KOPT-K1 (cell line): ENCODE measurements around the gene UBE2S.

ENCODE experiments used
- H3K27ac ChIP-seq: fragments of 200-600 bp; sonication (generic); 2 replicates; pipeline ENCODE4 v1.5.1; 2016; ENCODE audit warnings: antibody characterized with exemption, mild to moderate bottlenecking, low read depth, low read length; ENCODE audit not compliant: poor library complexity, severe bottlenecking
- H3K36me3 ChIP-seq: fragments of 200-600 bp; sonication (generic); 2 replicates; pipeline ENCODE4 v1.5.1; 2017; ENCODE audit warnings: antibody characterized with exemption, mild to moderate bottlenecking, low read length, moderate library complexity; ENCODE audit not compliant: insufficient read depth
- H3K9me3 ChIP-seq: fragments of 200-600 bp; sonication (generic); 2 replicates; pipeline ENCODE4 v1.5.1; 2017; ENCODE audit warnings: antibody characterized with exemption, low read length, mild to moderate bottlenecking; ENCODE audit not compliant: insufficient read depth, poor library complexity, severe bottlenecking

The UBE2S gene

DNA sequence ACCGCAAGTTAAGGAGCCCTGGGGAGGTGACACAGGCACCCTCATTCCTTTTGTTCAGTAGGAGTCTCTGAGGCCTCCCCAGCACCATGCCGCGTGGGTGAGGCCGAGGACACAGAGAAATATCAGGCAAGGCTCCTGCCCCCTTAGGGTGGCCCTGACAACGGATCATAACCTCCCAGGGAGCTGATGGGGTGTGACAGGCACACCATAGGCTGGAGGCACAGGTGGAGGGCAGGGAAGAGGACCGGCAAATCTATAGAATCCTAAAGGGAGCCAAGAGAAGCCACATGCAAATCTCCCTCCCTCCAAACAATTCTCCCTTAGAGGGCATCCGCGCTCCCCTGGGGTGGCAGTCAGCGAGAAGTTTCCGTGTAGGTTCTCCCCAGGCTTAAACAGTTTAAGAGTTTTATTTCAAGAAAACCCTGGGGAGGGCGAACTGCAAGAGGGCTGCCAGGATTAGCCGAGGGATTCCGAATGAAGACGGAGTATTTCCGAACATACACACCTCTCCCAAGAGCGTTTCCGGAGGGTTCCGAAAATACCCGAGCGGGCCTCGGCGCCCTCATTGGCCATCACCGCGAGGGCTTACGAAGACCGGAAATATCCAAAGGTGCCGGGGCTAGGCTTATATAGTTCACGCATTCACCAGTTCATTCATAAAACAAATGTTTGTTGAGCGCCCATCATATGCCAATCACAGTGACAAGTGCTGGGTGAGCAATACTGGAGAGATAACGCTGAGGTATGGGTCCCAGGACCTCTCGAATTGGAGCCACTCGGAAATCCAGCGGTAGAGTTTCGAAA lies 22.5 kb downstream of the UBE2S start:
- Histone ChIP-seq H3K9me3 (no peaks in the 10 kb centered on the region), H3K27ac (peak overlapping the region; percentile 91), H3K36me3 (peaks cover 42% of the 10 kb centered on the region)

DNA sequence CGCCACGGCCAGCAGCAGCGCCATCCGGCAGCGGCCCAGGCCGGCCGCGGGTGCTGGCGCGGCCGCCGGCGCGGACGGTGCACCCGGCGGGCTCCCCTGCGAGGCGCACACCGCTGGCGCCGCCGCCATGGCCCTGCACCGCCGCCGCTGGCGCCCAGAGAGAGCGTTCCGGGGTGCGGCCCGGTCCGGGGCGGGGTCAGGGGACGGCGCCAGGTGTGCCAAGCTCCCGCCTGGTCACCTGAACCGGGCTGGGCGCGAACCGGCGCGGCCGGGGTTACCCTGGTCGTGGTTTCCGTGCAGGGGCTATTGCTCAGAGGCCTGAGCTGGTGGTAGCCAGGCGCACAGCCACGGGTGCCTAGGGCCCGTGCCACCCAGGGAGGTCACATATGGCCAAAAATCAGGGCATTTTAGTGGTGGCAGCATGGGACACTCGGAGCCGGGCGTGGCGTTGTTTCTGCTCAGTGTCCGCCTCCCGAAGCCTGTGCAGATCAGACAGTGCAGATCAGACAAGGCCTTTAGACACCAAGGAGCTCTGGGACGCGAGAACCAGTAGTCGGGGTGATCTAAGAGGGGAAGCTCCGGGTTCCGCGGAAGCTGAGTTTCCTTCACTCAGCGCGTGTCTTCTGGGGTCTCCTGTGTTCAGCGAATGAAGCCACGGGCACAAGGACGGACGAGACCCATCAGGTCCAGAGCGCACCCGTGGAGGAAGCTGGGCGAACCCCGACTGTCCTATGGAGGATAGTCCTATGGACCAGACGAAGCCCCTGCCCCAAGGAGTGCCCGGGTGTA lies 23.3 kb downstream of the UBE2S start, which contains the start of gene TMEM238:
TSS of gene TMEM238 (minus strand) at position 162 of the 789 bp plus-strand sequence. CDS start at position 129, 33 bp downstream.
- H3K27ac ChIP-seq, result peak within 1 kb of the TSS; percentile 91
- H3K9me3 ChIP-seq, result no peaks in the 10 kb centered on the region
- peaks cover 34% of the 10 kb centered on the region for H3K36me3 ChIP-seq

DNA sequence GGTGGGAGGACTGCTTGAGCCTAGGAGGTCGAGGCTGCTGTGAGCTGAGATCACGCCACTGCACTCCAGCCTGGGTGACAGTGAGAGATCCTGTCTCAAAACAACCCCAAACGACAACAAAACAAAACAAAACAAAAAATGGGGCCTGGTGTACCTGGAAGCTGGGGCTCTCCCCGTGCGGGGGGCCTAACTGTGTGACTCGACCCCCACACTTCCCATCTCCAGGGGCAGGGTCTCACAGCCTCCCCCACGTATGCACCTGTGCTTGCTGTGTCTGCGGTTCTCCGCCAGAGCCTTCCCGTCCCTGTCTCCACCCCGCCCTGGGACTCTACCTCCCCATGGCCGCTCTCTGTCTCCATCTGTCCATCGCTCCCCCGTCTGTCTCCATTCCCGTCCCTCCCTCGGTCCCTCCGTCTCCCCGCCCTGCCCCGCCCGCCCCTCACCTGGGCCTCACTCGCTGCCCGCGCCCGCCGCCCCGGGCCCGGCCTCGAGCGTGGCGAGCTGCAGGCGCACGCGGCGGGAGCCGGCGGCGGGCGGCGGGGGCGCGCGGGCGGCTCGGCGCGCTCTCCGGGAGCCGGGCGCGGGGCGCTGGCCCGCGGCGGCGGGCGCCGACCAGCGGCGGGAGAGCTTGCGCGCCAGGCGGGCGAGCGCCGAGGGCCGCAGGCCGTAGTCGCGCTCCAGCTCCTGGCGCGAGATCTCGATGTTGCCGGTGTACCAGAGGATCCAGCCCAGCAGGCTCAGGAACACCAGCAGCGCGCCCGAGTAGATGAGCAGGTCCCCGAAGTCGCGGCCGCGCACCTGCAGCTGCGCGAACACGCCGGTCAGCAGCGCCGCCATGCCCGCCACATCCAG lies 24.1 kb downstream of the UBE2S start:
- Histone ChIP-seq H3K27ac (peak overlapping the region; percentile 91), H3K9me3 (no peaks in the 10 kb centered on the region), H3K36me3 (peaks cover 26% of the 10 kb centered on the region)

DNA sequence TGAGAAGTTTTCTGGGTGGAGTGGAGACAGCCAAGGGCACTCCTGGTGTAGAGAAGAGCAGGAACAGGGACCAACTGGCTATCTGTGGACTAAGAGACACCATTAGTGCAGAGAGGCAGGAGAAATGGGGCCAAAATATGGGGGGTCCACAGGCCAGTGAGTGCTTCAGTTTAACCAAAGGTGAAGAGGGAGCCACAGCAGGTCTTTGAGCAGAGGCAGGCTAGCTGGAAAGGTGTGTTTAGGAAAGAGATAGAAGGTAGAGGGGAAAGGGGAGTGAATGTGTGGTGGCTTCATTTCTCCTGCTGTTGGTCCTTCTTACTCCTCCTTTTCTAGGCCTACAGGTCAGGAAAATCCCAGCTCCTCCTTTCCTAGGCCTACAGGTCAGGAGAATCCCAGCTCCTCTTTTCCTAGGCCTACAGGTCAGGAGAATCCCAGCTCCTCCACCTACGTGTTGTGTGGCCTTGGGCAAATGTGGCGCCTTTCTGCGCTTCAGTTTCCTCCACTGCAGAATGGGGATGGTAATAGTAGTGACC lies 25.0 kb downstream of the UBE2S start:
- peaks cover 16% of the 10 kb centered on the region for H3K36me3 ChIP-seq
- peak overlapping the region; percentile 56 for H3K27ac ChIP-seq
- H3K9me3 ChIP-seq, result no peaks in the 10 kb centered on the region

DNA sequence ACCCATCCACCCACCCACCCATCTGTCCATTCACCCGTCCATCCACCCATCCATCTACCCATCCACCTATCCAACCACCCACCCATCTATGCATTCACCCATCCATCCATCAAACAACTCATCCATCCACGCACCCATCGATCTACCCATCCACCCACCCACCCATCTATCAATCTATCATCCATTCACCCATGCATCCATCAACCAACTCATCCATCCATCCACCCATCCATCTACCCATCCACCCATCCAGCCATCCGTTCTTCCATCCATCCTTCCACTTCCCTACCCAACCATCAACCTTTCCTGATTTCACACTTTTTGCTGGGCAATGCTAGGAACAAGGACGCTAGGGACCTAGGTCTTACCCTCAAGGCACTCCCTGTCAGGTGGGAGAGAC lies 25.6 kb downstream of the UBE2S start:
- H3K36me3 ChIP-seq, result peaks cover 11% of the 10 kb centered on the region
- no peaks in the 10 kb centered on the region for H3K9me3 ChIP-seq
- no peak overlapping the region for H3K27ac ChIP-seq

DNA sequence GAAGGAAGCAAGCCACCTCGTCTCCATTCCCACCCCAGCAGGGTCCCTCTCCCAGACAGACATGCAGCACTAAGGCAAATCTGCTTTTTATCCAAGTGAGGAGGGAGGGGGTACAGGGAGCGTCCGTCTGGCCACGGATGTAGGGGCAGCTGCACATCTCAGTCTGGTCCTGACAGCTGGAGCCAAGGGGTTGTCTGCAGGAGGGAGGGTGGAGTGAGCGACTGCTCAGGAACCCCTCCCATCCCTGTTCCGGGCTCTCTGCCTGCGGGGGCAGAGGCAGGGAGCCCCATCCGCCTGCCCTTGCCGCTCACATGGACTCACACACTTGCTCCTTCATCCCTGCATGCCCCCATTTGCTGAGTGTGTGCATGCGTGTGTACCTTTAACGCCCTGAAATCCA lies 28.4 kb downstream of the UBE2S start:
- no peak overlapping the region for H3K27ac ChIP-seq
- no peaks in the 10 kb centered on the region for H3K9me3 ChIP-seq
- H3K36me3 ChIP-seq, result no peaks in the 10 kb centered on the region

DNA sequence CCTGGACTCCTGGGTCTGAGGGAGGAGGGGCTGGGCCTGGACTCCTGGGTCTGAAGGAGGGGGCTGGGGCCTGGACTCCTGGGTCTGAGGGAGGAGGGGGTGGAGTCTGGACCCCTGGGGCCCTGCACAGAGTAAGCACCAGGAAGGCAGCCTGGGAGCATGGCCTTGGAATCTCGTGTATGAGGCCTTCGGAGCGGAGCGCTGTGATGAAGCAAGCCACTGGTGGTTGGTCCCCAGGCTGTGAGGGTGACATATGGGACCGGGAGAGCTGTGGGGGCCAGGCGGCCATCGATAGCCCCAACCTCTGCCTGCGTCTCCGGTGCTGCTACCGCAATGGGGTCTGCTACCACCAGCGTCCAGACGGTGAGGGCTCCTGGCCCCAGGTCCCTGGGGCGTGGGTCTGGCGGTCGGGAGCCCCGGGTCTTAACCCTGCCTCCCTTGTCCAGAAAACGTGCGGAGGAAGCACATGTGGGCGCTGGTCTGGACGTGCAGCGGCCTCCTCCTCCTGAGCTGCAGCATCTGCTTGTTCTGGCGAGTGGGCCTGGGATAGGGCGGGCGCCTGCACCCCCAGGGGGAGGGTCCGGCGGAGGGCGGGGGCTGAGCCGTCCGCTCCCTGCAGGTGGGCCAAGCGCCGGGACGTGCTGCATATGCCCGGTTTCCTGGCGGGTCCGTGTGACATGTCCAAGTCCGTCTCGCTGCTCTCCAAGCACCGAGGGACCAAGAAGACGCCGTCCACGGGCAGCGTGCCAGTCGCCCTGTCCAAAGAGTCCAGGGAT lies 30.0 kb downstream of the UBE2S start:
- H3K36me3 ChIP-seq, result no peaks in the 10 kb centered on the region
- H3K9me3 ChIP-seq, result no peaks in the 10 kb centered on the region
- H3K27ac ChIP-seq, result no peak overlapping the region

DNA sequence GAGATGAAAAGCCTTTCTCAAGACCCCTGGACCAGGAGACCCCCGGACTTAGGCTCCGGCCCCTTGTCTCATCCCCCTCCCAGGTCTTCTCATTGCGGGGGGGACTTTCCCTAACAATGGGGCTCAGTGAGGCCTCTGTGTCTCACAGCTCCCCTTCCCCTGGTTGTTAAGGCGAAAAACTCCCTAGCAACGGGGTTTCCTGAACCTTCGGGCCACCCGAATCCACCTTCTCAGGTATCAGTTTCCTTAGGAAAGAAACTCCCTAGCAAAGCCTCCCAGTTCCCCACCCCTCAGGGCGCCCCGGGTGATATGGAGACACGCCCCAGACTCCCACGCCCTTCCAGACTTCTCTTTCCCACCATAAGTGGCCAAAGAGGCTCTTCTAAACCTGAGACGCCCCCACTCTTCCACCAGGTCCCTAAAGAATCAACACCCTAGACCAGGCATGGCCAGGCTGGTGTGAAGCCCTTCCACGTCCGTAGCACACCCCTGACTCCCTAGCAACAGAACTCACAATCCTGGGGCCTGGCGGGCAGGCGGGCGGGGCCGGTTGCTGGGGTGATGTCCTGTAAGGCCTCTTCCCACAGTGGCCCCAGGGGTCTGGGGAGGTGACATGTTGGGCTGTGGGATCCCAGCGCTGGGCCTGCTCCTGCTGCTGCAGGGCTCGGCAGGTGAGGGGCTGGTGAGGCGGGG lies 31.2 kb downstream of the UBE2S start, which contains the start of gene TMEM190:
TSS of gene TMEM190 (plus strand) at position 586 of the 693 bp plus-strand sequence. CDS start at position 614, 28 bp downstream.
- Histone ChIP-seq H3K36me3 (no peaks in the 10 kb centered on the region), H3K9me3 (no peaks in the 10 kb centered on the region), H3K27ac (no peak within 1 kb of the TSS)

DNA sequence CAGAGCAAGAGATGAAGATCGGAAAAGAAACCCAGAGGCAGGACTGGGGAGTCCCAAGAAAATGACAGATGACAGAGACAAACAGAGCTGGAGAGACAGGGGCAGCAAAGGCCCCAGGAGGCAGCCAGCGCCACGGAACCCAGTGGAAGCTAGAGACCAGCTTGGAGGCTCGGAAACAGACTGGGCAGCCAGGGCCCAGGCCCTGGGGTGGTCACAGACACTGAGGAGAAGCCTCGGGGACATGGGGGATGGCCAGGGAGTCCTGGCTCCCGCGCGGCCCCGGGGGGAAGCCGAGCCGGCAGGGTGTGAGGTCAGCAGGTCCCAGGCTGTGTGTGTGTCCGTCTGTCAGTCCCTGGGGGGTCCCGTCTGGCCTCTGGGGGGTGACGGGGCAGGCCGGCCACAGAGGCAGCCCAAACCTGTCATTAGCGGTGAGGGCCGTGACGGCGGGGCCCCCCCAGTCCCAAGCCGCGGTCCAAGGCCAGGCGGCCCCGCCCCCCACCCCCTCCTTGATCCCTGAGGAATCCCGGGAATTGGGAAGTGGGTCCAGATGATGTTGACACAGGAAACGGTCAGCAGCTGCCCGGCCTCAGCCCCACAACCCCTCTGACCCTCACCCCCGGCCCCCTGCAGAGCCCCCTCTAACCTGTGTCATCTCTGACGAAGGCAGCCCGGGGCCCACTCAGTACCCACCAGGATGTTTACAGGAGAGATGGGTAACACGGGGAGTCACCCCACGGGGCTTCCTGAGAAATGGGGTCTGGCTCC lies 33.4 kb downstream of the UBE2S start:
- Histone ChIP-seq H3K9me3 (no peaks in the 10 kb centered on the region), H3K36me3 (no peaks in the 10 kb centered on the region), H3K27ac (no peak overlapping the region)

DNA sequence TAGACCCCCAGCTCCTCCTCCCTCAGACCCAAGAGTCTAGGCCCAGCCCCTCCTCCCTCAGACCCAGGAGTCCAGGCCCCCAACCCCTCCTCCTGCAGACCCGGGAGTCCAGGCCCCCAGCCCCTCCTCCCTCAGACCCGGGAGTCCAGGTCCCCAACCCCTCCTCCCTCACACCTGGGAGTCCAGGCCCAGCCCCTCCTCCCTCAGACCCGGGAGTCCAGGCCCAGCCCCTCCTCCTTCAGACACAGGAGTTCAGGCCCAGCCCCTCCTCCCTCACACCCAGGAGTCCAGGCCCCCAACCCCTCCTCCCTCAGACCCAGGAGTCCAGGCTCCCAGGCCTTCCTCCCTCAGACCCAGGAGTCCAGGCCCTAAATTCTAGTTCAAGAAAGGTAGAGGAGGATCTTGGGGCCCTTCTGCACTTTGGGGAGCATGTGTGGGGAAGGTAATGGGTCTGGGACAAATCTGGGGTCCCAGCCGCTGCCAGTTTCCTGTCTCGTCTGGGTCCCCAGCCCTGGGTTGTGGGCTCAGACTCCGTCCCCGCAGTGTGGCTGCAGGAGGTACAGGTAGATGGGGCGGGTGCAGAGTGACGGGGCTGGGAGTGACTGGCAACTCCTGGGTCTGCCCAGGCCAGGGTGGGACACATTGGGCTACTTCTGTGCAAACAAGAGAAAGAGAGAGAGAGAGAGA lies 34.1 kb downstream of the UBE2S start:
- no peaks in the 10 kb centered on the region for H3K9me3 ChIP-seq
- H3K27ac ChIP-seq, result no peak overlapping the region
- no peaks in the 10 kb centered on the region for H3K36me3 ChIP-seq

DNA sequence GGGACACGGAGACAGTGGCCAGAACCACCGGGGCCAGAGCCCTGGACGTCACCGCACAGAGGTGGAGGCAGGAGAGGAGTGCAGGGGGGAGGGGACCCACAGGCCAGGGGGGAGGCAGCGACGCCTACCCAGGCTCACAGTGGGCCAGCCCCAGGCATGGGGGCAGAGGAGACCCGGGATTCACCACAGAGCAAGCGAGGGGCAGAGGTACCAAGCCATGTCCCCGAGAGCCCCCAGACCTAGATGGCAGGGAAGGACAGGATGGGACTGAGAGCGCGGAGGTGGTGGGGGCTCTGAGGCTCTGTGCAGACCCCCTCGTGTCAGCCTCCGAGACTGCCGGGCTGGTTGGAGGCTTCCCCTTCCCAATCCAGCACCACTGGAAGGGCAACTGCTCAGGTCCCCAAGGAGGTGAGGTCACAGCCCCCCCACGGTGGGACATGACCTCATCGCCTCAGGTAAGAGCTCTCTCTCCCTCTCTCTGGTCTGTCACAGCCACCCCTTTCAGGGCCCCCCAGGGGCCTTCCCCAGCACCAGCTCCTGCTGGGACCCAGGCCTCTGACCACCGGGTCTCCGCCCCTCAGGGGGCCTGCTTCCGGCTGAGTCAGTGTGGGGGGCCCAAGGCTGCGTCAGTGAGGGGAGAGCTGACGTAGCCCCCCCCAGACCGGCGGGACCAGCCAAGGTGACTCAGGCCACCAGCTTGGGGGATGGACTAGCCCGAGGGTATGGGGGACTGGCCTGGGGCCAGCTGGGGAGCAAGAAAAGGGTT lies 35.1 kb downstream of the UBE2S start:
- H3K27ac ChIP-seq, result no peak overlapping the region
- H3K9me3 ChIP-seq, result no peaks in the 10 kb centered on the region
- H3K36me3 ChIP-seq, result no peaks in the 10 kb centered on the region
